A549 (cell line): ENCODE measurements around the gene EPHA1.

Experiments
- POLR2A ChIP-seq: IDR thresholded peaks from 2 replicates; pipeline ENCODE4 v1.6.1; 2012; ENCODE audit warnings: mild to moderate bottlenecking, low read length
- TF ChIP-seq, protein P1 (sequence below): fragments of >200 bp; sonication (Bioruptor Twin); formaldehyde crosslinking; IDR thresholded peaks from 3 replicates; pipeline ENCODE4 v1.5.1; 2016
- TF ChIP-seq, protein P2 (sequence below): fragments of >200 bp; sonication (Bioruptor Twin); formaldehyde crosslinking; IDR thresholded peaks from 2 replicates; pipeline ENCODE4 v1.6.1; 2016

- TF ChIP-seq, protein P1, sequence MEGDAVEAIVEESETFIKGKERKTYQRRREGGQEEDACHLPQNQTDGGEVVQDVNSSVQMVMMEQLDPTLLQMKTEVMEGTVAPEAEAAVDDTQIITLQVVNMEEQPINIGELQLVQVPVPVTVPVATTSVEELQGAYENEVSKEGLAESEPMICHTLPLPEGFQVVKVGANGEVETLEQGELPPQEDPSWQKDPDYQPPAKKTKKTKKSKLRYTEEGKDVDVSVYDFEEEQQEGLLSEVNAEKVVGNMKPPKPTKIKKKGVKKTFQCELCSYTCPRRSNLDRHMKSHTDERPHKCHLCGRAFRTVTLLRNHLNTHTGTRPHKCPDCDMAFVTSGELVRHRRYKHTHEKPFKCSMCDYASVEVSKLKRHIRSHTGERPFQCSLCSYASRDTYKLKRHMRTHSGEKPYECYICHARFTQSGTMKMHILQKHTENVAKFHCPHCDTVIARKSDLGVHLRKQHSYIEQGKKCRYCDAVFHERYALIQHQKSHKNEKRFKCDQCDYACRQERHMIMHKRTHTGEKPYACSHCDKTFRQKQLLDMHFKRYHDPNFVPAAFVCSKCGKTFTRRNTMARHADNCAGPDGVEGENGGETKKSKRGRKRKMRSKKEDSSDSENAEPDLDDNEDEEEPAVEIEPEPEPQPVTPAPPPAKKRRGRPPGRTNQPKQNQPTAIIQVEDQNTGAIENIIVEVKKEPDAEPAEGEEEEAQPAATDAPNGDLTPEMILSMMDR, result no peak
- TF ChIP-seq, protein P2, sequence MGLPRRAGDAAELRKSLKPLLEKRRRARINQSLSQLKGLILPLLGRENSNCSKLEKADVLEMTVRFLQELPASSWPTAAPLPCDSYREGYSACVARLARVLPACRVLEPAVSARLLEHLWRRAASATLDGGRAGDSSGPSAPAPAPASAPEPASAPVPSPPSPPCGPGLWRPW, result no peak
- no peak for TF ChIP-seq POLR2A
Observed at GRCh38 chr7:143448429-143448828, 39.8 kb upstream of the EPHA1 start.
